ENCODE results near the gene CD44.

DNA sequence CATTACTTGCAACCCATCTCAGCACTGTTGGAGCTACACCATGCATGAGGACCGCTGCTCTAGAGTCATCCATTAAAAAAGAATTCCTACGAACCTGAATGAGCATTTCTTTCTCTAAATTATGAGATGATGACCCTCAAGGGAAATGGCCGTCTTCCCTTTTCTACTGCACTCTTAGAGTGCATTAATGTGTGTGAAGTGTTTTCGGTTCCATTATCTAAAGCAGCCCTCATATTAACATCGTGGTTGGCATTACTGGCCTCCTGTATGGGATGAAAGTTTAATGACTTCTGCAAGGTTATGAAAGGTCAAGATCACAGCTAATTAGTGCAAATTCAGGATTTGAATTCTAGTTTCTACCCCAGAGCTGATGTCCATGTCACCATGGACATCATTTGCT, 16.7 kb downstream of the CD44 start:
- TF ChIP-seq, protein P1, sequence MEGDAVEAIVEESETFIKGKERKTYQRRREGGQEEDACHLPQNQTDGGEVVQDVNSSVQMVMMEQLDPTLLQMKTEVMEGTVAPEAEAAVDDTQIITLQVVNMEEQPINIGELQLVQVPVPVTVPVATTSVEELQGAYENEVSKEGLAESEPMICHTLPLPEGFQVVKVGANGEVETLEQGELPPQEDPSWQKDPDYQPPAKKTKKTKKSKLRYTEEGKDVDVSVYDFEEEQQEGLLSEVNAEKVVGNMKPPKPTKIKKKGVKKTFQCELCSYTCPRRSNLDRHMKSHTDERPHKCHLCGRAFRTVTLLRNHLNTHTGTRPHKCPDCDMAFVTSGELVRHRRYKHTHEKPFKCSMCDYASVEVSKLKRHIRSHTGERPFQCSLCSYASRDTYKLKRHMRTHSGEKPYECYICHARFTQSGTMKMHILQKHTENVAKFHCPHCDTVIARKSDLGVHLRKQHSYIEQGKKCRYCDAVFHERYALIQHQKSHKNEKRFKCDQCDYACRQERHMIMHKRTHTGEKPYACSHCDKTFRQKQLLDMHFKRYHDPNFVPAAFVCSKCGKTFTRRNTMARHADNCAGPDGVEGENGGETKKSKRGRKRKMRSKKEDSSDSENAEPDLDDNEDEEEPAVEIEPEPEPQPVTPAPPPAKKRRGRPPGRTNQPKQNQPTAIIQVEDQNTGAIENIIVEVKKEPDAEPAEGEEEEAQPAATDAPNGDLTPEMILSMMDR (IDR thresholded peaks at IDR 0.05): no peak
- TF ChIP-seq EP300 (IDR thresholded peaks at IDR 0.05; ENCODE audit: borderline replicate concordance in 1 of 2, low read depth in 1 of 2, low read length in 1 of 2): no peak
